Measurements from ENCODE around the gene LCN6. TPM values are rescaled to one million over a fixed set of nuclear protein-coding genes. Genes with fewer than 3 reads are reported as not detected.

Gene LCN6
- total RNA-seq, 1 donor from 2014 or later: not detected

DNA sequence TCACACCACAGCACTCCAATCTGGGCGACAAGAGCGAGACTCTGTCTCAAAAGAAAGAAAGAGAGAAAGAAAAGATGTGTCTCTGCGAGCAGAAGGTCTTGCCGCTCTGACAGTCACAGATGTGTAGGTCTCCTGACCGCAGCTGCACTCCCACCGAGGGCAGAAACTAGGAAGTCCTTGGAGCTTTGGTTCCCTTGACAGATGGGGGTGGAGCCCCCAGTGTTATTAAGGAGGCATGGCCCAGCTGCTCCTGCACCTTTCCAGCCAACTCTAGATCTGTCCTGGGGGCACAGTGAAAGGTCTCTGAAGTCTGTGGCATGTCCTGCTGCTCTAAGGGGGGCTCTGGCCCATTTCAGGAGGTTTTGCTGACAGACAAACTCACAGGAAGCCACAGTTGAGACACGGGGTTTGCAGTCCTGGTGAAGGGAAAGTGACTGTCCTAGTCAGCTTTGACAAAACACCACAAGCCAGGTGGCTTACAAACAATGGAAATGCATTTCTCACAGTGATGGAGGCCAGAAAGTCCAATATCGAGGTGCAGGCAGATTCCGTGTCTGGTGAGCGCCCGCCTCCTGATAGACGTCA, 45.0 kb downstream of the LCN6 start:
- TF ChIP-seq, protein P1, sequence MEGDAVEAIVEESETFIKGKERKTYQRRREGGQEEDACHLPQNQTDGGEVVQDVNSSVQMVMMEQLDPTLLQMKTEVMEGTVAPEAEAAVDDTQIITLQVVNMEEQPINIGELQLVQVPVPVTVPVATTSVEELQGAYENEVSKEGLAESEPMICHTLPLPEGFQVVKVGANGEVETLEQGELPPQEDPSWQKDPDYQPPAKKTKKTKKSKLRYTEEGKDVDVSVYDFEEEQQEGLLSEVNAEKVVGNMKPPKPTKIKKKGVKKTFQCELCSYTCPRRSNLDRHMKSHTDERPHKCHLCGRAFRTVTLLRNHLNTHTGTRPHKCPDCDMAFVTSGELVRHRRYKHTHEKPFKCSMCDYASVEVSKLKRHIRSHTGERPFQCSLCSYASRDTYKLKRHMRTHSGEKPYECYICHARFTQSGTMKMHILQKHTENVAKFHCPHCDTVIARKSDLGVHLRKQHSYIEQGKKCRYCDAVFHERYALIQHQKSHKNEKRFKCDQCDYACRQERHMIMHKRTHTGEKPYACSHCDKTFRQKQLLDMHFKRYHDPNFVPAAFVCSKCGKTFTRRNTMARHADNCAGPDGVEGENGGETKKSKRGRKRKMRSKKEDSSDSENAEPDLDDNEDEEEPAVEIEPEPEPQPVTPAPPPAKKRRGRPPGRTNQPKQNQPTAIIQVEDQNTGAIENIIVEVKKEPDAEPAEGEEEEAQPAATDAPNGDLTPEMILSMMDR (conservative IDR thresholded peaks at IDR 0.05; ENCODE audit: low read depth, low read length): no peak
- no peak for DNase-seq (ENCODE audit: low read depth)
- no peak overlapping the region for H3K4me3 ChIP-seq (ENCODE audit: low read depth, low read length)

DNA sequence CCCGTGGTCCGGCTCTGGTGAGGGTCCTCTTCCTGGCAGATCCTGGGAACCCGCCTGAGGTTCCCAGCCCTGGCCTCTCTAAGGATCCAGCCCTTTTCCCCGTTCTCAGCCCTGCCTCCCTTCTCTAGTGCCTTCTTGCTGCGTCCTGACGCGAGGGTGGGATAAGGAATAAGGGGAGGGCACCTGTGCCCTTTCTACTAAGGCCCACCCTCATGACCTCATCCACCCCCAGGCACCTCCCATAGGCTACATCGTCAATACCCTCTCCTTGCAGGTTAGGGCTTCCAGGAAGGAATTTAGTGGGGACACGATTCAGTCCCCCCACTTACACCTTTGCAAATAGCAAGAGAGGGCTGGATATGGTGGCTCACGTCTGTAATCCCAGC, 46.7 kb downstream of the LCN6 start:
- DNase-seq (ENCODE audit: low read depth): no peak
- TF ChIP-seq, protein P1 (conservative IDR thresholded peaks at IDR 0.05; ENCODE audit: low read depth, low read length): no peak
- no peak overlapping the region for H3K4me3 ChIP-seq (ENCODE audit: low read depth, low read length)

DNA sequence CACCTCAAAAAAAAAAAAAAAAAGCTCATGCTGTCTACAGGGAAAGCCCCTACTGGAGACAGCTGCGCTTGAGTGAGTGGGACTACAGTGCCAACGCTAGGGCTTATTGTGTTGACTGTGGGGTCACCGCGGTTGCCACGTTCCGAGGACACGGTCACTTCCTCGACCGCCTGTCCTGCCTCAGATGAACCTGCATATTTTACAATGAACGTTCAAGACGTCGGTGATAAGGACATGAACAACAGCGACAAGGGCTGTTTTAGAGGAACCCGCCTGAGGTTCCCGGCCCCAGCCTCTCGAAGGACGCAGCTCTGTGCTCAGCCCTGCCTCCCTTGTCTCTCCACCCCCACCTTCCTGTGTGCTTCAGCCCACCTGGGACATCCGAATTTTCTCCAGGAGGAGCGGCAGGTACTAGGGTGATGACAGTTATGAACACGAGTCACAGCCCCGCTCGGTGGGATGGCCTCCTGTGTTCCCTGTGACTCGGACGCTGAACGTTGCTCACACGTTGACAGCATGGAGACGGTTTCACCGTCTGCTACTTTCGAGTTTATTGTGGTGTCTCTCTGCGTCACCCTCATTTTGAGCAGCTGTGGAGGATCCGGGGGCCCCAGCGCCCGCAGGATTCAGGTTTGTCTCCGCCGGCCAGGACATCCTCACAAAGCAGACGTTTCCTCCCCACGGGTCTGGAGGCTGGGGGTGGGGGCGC, 47.2 kb downstream of the LCN6 start:
- H3K4me3 ChIP-seq (ENCODE audit: low read depth, low read length): no peak overlapping the region
- no peak for DNase-seq (ENCODE audit: low read depth)
- TF ChIP-seq, protein P1 (conservative IDR thresholded peaks at IDR 0.05; ENCODE audit: low read depth, low read length): no peak

DNA sequence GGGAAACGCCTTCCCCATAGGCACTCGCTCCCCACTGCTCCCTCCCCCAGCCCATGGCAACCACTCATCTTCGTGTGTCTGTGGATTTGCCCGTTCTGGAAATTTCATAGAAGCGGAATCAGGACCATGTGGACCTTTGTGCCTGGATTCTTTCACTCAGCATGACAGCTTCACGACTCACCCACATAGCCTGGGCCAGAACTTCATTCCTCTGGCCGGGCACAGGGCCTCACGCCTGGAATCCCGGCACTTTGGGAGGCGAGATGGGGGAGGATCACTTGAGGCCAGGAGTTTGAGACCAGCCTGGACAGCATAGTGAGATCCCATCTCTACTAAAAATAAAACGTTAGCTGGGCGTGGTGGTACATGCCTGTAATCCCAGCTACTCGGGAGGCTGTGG, 48.0 kb downstream of the LCN6 start:
- no peak for DNase-seq (ENCODE audit: low read depth)
- TF ChIP-seq, protein P1 (conservative IDR thresholded peaks at IDR 0.05; ENCODE audit: low read depth, low read length): no peak
- H3K4me3 ChIP-seq (ENCODE audit: low read depth, low read length): no peak overlapping the region

DNA sequence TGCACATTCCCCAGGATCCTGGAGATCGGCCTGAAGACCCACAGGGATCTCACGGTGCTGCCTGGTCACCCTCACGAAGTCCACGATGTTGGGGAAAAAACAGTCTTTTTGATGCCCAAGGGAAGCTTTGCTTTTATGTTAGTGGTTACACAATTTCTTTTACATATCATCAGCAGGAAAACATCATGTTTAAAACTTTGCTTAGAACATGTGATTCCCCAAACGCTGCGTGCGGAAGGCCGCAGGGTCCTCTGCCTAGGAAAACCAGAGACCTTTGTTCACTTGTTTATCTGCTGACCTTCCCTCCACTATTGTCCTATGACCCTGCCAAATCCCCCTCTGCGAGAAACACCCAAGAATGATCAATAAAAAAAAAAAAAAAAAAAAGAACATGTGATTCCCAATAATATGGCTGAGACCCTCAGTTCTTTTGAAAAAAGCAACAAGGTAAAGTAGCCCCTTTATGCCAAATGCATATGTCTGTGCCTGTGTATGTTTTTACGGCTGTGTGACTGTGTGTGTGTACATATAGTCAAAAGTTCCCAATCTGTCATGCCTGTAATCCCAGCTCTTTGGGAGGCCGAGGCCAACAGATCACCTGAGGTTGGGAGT, 49.6 kb downstream of the LCN6 start:
- TF ChIP-seq, protein P1 (conservative IDR thresholded peaks at IDR 0.05; ENCODE audit: low read depth, low read length): no peak
- no peak overlapping the region for H3K4me3 ChIP-seq (ENCODE audit: low read depth, low read length)
- no peak for DNase-seq (ENCODE audit: low read depth)

DNA sequence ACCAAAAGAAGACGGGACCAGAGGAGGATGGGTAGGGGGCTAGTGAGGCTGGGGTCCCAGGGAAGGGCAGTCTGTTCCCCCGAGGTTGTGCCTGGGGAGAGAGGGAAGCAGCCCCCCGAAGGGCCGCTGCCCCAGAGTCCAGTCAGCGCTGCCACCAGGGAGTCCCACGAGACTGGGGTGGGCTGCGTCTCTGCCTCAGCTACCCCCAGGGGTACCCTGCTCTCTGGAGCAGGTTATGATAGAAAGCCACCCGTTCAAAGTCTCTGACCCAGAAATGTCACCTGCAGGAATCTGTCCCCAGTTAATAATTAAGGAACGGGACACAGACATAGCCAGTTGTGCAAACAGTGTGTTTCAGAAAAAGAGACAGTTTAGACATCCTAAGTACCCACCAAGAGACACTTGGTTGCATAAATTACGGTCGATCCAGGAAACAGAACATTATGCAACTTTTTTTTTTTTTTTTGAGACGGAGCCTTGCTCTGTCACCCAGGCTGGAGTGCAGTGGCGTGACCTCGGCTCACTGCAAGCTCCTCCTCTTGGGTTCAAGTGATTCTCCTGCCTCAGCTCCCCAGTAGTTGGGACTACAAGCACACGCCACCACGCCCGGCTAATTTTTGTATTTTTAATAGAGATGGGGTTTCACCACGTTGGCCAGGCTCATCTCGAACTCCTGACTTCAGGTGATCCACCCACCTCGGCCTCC, 50.4 kb downstream of the LCN6 start:
- TF ChIP-seq, protein P1 (conservative IDR thresholded peaks at IDR 0.05; ENCODE audit: low read depth, low read length): no peak
- no peak for DNase-seq (ENCODE audit: low read depth)

More for the DNA sequence above, 50.4 kb downstream of the LCN6 start:
- H3K4me3 ChIP-seq (ENCODE audit: low read depth, low read length): peak overlapping the region; percentile 21

Measured in epithelial cell of proximal tubule (primary cell).